ENCODE results near the gene MTHFD1.

MTHFD1 gene

DNA sequence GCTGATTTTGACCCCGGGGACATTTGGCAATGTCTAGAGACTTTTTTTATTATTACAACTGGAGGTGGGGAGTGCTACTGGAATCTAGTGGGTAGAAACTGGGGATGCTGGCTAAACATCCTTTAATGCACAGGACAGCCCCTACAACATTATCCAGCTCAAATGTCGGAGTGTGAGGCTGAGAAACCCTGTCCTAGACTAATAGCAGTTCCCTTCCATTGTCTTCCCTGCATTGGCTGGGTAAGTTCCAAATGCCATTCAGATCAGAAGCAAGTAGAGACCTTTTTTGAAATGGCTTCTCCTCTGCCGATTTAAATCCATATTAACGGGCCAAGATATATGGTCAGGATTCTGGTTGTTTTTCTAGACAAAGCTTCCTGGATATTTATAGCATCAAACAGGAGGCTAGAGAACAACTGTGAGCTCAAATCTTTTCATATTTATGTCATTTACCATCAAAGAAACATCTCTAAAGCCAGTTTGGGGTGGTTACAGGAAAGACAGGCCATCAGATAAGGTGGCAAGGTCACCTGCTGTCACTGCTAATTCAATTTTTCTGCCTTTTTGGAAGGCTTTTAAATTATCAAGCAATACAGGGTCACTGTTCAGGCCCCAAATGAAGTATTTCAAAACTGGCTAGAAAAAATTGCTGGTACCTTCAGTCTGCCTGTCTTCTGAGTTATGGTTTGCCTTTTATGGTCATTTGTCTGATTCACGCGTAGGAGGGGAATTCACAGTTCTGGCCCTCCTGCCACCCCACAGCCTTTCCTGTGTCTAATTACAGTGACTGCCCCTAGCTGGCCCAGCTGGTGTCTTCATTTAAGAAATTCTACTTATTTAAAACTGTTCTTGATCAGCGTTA, 57.1 kb downstream of the MTHFD1 start:
- DNase-seq (ENCODE audit: low spot score) = no peak
- H3K4me1 ChIP-seq (ENCODE audit: insufficient read depth, poor library complexity, severe bottlenecking) = no peaks in the 10 kb centered on the region
- no peaks in the 10 kb centered on the region for H3K27me3 ChIP-seq (ENCODE audit: insufficient read depth, poor library complexity, severe bottlenecking)
- peak; percentile 59 for ATAC-seq (ENCODE audit: low read depth)
- no peak overlapping the region for H3K27ac ChIP-seq (ENCODE audit: poor library complexity, severe bottlenecking)
- peaks cover 92% of the 10 kb centered on the region for H3K36me3 ChIP-seq (ENCODE audit: low read depth)
- H3K9me3 ChIP-seq (ENCODE audit: severe bottlenecking) = no peaks in the 10 kb centered on the region
- H3K4me3 ChIP-seq (ENCODE audit: severe bottlenecking) = no peak overlapping the region
- TF ChIP-seq, protein P1, sequence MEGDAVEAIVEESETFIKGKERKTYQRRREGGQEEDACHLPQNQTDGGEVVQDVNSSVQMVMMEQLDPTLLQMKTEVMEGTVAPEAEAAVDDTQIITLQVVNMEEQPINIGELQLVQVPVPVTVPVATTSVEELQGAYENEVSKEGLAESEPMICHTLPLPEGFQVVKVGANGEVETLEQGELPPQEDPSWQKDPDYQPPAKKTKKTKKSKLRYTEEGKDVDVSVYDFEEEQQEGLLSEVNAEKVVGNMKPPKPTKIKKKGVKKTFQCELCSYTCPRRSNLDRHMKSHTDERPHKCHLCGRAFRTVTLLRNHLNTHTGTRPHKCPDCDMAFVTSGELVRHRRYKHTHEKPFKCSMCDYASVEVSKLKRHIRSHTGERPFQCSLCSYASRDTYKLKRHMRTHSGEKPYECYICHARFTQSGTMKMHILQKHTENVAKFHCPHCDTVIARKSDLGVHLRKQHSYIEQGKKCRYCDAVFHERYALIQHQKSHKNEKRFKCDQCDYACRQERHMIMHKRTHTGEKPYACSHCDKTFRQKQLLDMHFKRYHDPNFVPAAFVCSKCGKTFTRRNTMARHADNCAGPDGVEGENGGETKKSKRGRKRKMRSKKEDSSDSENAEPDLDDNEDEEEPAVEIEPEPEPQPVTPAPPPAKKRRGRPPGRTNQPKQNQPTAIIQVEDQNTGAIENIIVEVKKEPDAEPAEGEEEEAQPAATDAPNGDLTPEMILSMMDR (IDR thresholded peaks at IDR 0.05; ENCODE audit: poor library complexity, severe bottlenecking) = no peak

DNA sequence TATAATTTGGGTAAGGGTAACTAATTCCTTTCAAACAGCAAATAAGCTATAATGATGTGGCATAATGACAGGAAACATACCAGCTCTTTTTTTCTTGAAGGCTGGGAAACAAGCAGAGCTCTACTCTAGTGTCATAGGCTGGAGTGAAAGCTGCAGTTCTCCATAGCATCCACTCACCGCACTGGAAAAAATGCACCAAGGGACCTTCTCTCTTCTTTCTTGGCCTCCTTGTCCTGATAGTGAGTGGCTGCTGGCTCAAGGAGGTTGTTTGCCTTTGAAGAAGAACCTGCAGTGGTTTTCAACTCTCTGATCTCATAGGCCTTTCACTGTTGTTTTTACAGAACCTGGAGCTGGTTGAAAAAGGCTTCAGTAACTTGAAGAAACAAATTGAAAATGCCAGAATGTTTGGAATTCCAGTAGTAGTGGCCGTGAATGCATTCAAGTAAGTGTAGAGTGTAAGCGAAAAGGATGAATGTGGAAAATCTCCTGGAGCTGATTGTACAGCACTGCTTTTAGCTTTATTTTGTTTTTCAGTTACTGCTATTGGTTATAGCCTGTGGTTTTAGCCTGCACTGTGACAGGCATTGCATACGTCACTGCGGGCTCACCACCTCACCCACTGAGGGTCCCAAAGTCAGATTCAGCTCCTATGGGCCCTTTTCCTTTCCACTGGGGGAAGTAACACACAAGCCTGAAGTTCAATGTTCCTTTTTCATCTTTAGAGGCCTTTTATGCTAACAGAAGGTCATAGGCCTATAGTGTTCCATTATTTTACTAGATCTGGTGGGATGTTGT, 59.9 kb downstream of the MTHFD1 start:
- ATAC-seq (ENCODE audit: low read depth) (no peak), DNase-seq (ENCODE audit: low spot score) (no peak)
- Histone ChIP-seq H3K36me3 (ENCODE audit: low read depth) (peaks cover 92% of the 10 kb centered on the region), H3K4me1 (ENCODE audit: insufficient read depth, poor library complexity, severe bottlenecking) (no peaks in the 10 kb centered on the region), H3K4me3 (ENCODE audit: severe bottlenecking) (no peak overlapping the region), H3K9me3 (ENCODE audit: severe bottlenecking) (no peaks in the 10 kb centered on the region), H3K27me3 (ENCODE audit: insufficient read depth, poor library complexity, severe bottlenecking) (no peaks in the 10 kb centered on the region), H3K27ac (ENCODE audit: poor library complexity, severe bottlenecking) (no peak overlapping the region)
- TF ChIP-seq, protein P1 (IDR thresholded peaks at IDR 0.05; ENCODE audit: poor library complexity, severe bottlenecking) = no peak

DNA sequence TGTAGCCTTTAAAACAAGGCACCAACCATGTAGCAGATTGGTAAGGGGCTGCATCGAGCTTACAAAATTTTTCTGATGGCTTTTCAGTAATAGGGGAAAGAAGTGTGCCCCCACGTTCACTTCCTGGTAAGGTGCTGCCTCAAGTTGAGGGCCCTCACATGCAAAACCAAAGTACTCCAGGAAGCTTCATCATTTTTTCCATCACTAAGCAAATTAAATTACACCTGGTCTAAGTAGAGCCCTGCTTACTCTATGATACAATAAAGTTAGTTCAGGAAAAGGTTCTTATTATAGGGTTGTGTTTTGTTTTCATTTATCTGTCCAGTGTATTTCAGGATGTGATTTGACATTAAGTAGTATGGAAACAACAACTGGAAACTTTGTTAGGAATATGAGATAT, 62.1 kb downstream of the MTHFD1 start:
- H3K4me1 ChIP-seq (ENCODE audit: insufficient read depth, poor library complexity, severe bottlenecking) = no peaks in the 10 kb centered on the region
- TF ChIP-seq, protein P1 (IDR thresholded peaks at IDR 0.05; ENCODE audit: poor library complexity, severe bottlenecking) = no peak
- H3K4me3 ChIP-seq (ENCODE audit: severe bottlenecking) = no peak overlapping the region
- H3K27ac ChIP-seq (ENCODE audit: poor library complexity, severe bottlenecking) = no peak overlapping the region
- H3K9me3 ChIP-seq (ENCODE audit: severe bottlenecking) = no peaks in the 10 kb centered on the region
- ATAC-seq (ENCODE audit: low read depth) = no peak
- no peak for DNase-seq (ENCODE audit: low spot score)
- H3K36me3 ChIP-seq (ENCODE audit: low read depth) = peaks cover 94% of the 10 kb centered on the region
- no peaks in the 10 kb centered on the region for H3K27me3 ChIP-seq (ENCODE audit: insufficient read depth, poor library complexity, severe bottlenecking)

DNA sequence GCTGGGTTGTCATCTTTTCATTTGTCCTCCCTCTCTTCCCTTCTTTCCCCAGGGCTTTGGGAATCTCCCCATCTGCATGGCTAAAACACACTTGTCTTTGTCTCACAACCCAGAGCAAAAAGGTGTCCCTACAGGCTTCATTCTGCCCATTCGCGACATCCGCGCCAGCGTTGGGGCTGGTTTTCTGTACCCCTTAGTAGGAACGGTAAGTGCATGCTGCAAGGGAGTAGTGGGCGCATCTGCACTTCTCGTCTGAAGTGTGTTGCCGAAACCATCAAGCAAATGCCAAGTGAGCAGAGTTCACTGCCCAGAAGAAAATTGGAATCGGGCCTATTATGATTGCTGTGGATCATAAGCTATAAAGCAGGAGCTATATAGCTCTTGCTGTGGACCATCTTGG, 66.5 kb downstream of the MTHFD1 start:
- DNase-seq (ENCODE audit: low spot score) = no peak
- H3K27me3 ChIP-seq (ENCODE audit: insufficient read depth, poor library complexity, severe bottlenecking) = no peaks in the 10 kb centered on the region
- H3K4me1 ChIP-seq (ENCODE audit: insufficient read depth, poor library complexity, severe bottlenecking) = no peaks in the 10 kb centered on the region
- no peaks in the 10 kb centered on the region for H3K9me3 ChIP-seq (ENCODE audit: severe bottlenecking)
- TF ChIP-seq, protein P1 (IDR thresholded peaks at IDR 0.05; ENCODE audit: poor library complexity, severe bottlenecking) = no peak
- H3K36me3 ChIP-seq (ENCODE audit: low read depth) = peaks cover 96% of the 10 kb centered on the region
- no peak overlapping the region for H3K27ac ChIP-seq (ENCODE audit: poor library complexity, severe bottlenecking)
- ATAC-seq (ENCODE audit: low read depth) = no peak
- no peak overlapping the region for H3K4me3 ChIP-seq (ENCODE audit: severe bottlenecking)
